ENCODE results near the gene MROH2A.

Gene MROH2A

GRCh38 chr2:233819884-233820773 lies 42.0 kb downstream of the MROH2A start:
- DNase-seq, result no peak

- DNase-seq, result no peak
Observed at GRCh38 chr2:233820774-233821105, 42.6 kb downstream of the MROH2A start.

GRCh38 chr2:233821196-233821595 lies 43.1 kb downstream of the MROH2A start:
- no peak for DNase-seq

- no peak for DNase-seq
Observed at GRCh38 chr2:233821709-233822100, 43.6 kb downstream of the MROH2A start.

GRCh38 chr2:233822101-233822771 lies 44.1 kb downstream of the MROH2A start:
- DNase-seq, result no peak

- no peak for DNase-seq
Observed at GRCh38 chr2:233822781-233823730, 44.9 kb downstream of the MROH2A start.

- DNase-seq, result no peak
Observed at GRCh38 chr2:233823731-233824121, 45.6 kb downstream of the MROH2A start.

- no peak for DNase-seq
Observed at GRCh38 chr2:233824373-233824772, 46.2 kb downstream of the MROH2A start.

GRCh38 chr2:233828546-233829192 lies 50.5 kb downstream of the MROH2A start:
- no peak for DNase-seq

- no peak for DNase-seq
Observed at GRCh38 chr2:233829193-233830110, 51.3 kb downstream of the MROH2A start.

GRCh38 chr2:233830111-233830802 lies 52.1 kb downstream of the MROH2A start:
- DNase-seq, result no peak

GRCh38 chr2:233831011-233831721 lies 53.0 kb downstream of the MROH2A start:
- DNase-seq, result no peak

GRCh38 chr2:233831861-233832260 lies 53.7 kb downstream of the MROH2A start:
- DNase-seq, result no peak

GRCh38 chr2:233832414-233832813 lies 54.3 kb downstream of the MROH2A start:
- no peak for DNase-seq

- DNase-seq, result no peak
Observed at GRCh38 chr2:233832869-233833311, 54.8 kb downstream of the MROH2A start.

- DNase-seq, result no peak
Observed at GRCh38 chr2:233833345-233833744, 55.2 kb downstream of the MROH2A start.

- DNase-seq, result no peak
Observed at GRCh38 chr2:233835230-233836186, 57.4 kb downstream of the MROH2A start.

GRCh38 chr2:233836359-233836758 lies 58.2 kb downstream of the MROH2A start:
- DNase-seq, result no peak

GRCh38 chr2:233837694-233838229 lies 59.6 kb downstream of the MROH2A start:
- DNase-seq, result no peak
